HG03469 (cell line): ENCODE results near the gene ISL1.

Experiments used
- ATAC-seq: cut with Tn5 transposase; IDR thresholded peaks from one replicate; pipeline ENCODE4 v1.9.1; 2021; ENCODE audit warnings: mild to moderate bottlenecking, moderate library complexity, moderate number of reproducible peaks; ENCODE audit not compliant: unreplicated experiment

Gene ISL1

GRCh38 chr5:51383131-51384121 is at the start of gene ISL1:
Gene ISL1 (plus strand): TSS chr5:51383448. CDS start chr5:51383672, 224 bp downstream.
- ATAC-seq = no peak

- no peak for ATAC-seq
These were observed 46.4 kb upstream of the ISL1 start for GRCh38 chr5:51336878-51337277.

- no peak for ATAC-seq
These were observed 38.1 kb upstream of the ISL1 start for GRCh38 chr5:51345106-51345505.

GRCh38 chr5:51347157-51347556 is 36.1 kb upstream of the ISL1 start:
- no peak for ATAC-seq

GRCh38 chr5:51347704-51348103 is 35.5 kb upstream of the ISL1 start:
- no peak for ATAC-seq

GRCh38 chr5:51371052-51371451 is 12.2 kb upstream of the ISL1 start:
- ATAC-seq = no peak

- no peak for ATAC-seq
These were observed 9.2 kb upstream of the ISL1 start for GRCh38 chr5:51373880-51374523.

- ATAC-seq = no peak
These were observed 8.2 kb upstream of the ISL1 start for GRCh38 chr5:51375084-51375483.

- no peak for ATAC-seq
These were observed 6.7 kb upstream of the ISL1 start for GRCh38 chr5:51376509-51376908.

- ATAC-seq = no peak
These were observed 5.8 kb upstream of the ISL1 start for GRCh38 chr5:51377151-51378060.

- ATAC-seq = no peak
These were observed 5.2 kb upstream of the ISL1 start for GRCh38 chr5:51378061-51378409.

- ATAC-seq = no peak
These were observed 4.6 kb upstream of the ISL1 start for GRCh38 chr5:51378448-51379330.

GRCh38 chr5:51379331-51379700 is 3.9 kb upstream of the ISL1 start:
- ATAC-seq = no peak

GRCh38 chr5:51380603-51381207 is 2.5 kb upstream of the ISL1 start:
- ATAC-seq = no peak

- no peak for ATAC-seq
These were observed 1.3 kb upstream of the ISL1 start for GRCh38 chr5:51381761-51382474.

GRCh38 chr5:51382521-51383130 is 622 bp upstream of the ISL1 start:
- no peak for ATAC-seq

GRCh38 chr5:51384281-51384840 is 1.1 kb downstream of the ISL1 start:
- ATAC-seq = no peak

GRCh38 chr5:51385216-51385615 is 2.0 kb downstream of the ISL1 start:
- no peak for ATAC-seq
